Heart left ventricle (tissue), 13 donors: ENCODE results near the gene CDH18.

Experiments
- CTCF ChIP-seq, 12 donors: fragments of 200-600 bp; sonication (generic) in 4 of 12; IDR thresholded peaks; one replicate each; pipeline versions ENCODE4 v1.5.0 to v1.8.0; 2018 to 2022; ENCODE audit warnings: antibody characterized with exemption in 12 of 12, mild to moderate bottlenecking in 5 of 12
- POLR2A ChIP-seq, 2 donors: fragments of 450-650 bp; IDR thresholded peaks; one replicate each; pipeline ENCODE4 v1.6.1; 2017; ENCODE audit warnings: antibody characterized with exemption in 2 of 2, mild to moderate bottlenecking in 2 of 2, moderate library complexity in 2 of 2
- donor health status: ischemic (EF 13 %, LVEDD 7.1; RV severe dilation, severe dysfunction).
- donor health status: DM: no; HTN: yes; CAD: no.
- donor health status: DM: no; HTN: no; CAD: no.
- donor health status: ischemic (EF 25% LVEDD 6.9; RV normal size, moderate dysfunction).
- donor health status: ischemic (EF 25% LVEDD 5.7; RV mildly dilated, moderate dysfunction).
- donor health status: ischemic (EF 35%, LVEDD 5.7; RV mildly dilated, moderate dysfunction).
- donor health status: nonischemic (EF 11% LVEDD 7.7; RV severe dilation, severe dysfunction).
- donor health status: DM: yes; HTN: yes; CAD: no.
- donor health status: PGD.
- donor health status: ischemic (EF 29% LVEDD 5.4; RV normal size, mild dysfunction).
- donor health status: nonischemic (EF 23%, LVEDD 6.1; RV moderate dilation, normal function).

GRCh38 chr5:19940192-19940591 is 47.8 kb downstream of the CDH18 start:
- TF ChIP-seq CTCF (IDR thresholded peaks at IDR 0.05) (no peak), POLR2A (IDR thresholded peaks at IDR 0.05) (no peak)
